Right renal pelvis (tissue), 4 donors: ENCODE measurements around the gene CKLF. TPM values are rescaled to one million over a fixed set of nuclear protein-coding genes. Genes with fewer than 3 reads are reported as not detected.
"Not testable (repeated sequence)": the region's sequence is repeated elsewhere in the genome, so short reads cannot be mapped to it uniquely, and the experiment has no call there.

Source experiments
- DNase-seq, 4 donors: peaks; one replicate each; pipeline ENCODE4 v3.0.0-alpha.2; 2013; ENCODE audit warnings: low read depth in 4 of 4, low spot score in 3 of 4, missing footprints in 1 of 4
- polyA plus RNA-seq, 4 donors: library from polyadenylated mRNA; unstranded; fragments of 120-200 nt; gene quantifications; one replicate each; pipeline ENCODE4 v1.2.1, GENCODE V29; 2013; ENCODE audit not compliant: insufficient read length in 4 of 4

Gene CKLF
- polyA plus RNA-seq, 4 donors = 34.2 to 42.5 (median 35.8) TPM

- DNase-seq = not testable (repeated sequence)
Measured at GRCh38 chr16:66611911-66612310, 59.5 kb downstream of the CKLF start.

- no peak for DNase-seq
Measured at GRCh38 chr16:66612422-66612821, 60.0 kb downstream of the CKLF start.

GRCh38 chr16:66614161-66614802, 61.9 kb downstream of the CKLF start:
- no peak for DNase-seq

Other genes with a start within 250 kb of the CKLF start
- gene CDH5, start 185.9 kb upstream of the CKLF start, polyA plus RNA-seq = 10 to 100 TPM; 65.9 to 74.6 (median 67.1) TPM
- gene BEAN1, start 125.3 kb upstream of the CKLF start, polyA plus RNA-seq = 1 to 10 TPM; 1.1 to 1.9 (median 1.4) TPM
- 10 to 100 TPM; 31.8 to 46.7 (median 37.9) TPM for gene TK2, start 2.5 kb upstream of the CKLF start, polyA plus RNA-seq
- gene CMTM1, start 13.9 kb downstream of the CKLF start, polyA plus RNA-seq = 1 to 10 TPM; 5.5 to 7.6 (median 6.0) TPM
- under 1 TPM in 3 of 4 donors, not detected in 1; 0.39 to 0.75 (median 0.45) TPM for gene CMTM2, start 26.9 kb downstream of the CKLF start, polyA plus RNA-seq
- 10 to 100 TPM; 64.7 to 80.6 (median 69.9) TPM for gene CMTM3, start 52.1 kb downstream of the CKLF start, polyA plus RNA-seq
- gene CMTM4, start 144.2 kb downstream of the CKLF start, polyA plus RNA-seq = 10 to 100 TPM; 67.3 to 76.9 (median 72.7) TPM
- gene DYNC1LI2, start 199.0 kb downstream of the CKLF start, polyA plus RNA-seq = 100 to 1,000 TPM; 101 to 135 (median 112) TPM
- under 1 TPM in 1 of 4 donors, not detected in 3; 0.12 TPM for gene TERB1, start 249.0 kb downstream of the CKLF start, polyA plus RNA-seq